VCaP (cell line): ENCODE data around the gene XIST.
"Not testable (repeated sequence)": the region's sequence is repeated elsewhere in the genome, so short reads cannot be mapped to it uniquely, and the experiment has no call there.

Experiments
- H3K27ac ChIP-seq: fragments of 450-650 bp; 2 replicates; pipeline ENCODE4 v1.5.1; 2017
- TF ChIP-seq, protein P1 (sequence below): fragments of 450-650 bp; conservative IDR thresholded peaks from 2 replicates; pipeline ENCODE4 v1.5.1; 2017; ENCODE audit warnings: mild to moderate bottlenecking, moderate library complexity

Gene XIST

DNA sequence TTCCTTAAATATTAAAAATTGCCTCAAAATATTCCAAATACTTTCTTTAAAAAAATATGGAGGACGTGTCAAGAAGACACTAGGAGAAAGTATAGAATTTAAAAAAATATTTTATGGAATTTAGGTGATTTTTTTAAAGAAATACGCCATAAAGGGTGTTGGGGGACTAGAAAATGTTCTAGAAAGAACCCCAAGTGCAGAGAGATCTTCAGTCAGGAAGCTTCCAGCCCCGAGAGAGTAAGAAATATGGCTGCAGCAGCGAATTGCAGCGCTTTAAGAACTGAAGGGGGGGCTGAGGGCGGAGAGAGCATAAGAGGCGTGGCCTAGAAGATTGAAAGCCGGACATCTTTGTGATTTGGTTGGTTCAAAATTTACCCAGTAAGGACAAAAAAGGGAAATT is at the start of gene XIST:
Gene XIST, minus strand, starts transcription at position 248 of the 400 bp plus-strand sequence.
- TF ChIP-seq, protein P1, sequence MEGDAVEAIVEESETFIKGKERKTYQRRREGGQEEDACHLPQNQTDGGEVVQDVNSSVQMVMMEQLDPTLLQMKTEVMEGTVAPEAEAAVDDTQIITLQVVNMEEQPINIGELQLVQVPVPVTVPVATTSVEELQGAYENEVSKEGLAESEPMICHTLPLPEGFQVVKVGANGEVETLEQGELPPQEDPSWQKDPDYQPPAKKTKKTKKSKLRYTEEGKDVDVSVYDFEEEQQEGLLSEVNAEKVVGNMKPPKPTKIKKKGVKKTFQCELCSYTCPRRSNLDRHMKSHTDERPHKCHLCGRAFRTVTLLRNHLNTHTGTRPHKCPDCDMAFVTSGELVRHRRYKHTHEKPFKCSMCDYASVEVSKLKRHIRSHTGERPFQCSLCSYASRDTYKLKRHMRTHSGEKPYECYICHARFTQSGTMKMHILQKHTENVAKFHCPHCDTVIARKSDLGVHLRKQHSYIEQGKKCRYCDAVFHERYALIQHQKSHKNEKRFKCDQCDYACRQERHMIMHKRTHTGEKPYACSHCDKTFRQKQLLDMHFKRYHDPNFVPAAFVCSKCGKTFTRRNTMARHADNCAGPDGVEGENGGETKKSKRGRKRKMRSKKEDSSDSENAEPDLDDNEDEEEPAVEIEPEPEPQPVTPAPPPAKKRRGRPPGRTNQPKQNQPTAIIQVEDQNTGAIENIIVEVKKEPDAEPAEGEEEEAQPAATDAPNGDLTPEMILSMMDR: no peak
- no peak within 1 kb of the TSS for H3K27ac ChIP-seq

- H3K27ac ChIP-seq: not testable (repeated sequence)
These were observed 45.8 kb upstream of the XIST start for GRCh38 chrX:73898315-73898714.

DNA sequence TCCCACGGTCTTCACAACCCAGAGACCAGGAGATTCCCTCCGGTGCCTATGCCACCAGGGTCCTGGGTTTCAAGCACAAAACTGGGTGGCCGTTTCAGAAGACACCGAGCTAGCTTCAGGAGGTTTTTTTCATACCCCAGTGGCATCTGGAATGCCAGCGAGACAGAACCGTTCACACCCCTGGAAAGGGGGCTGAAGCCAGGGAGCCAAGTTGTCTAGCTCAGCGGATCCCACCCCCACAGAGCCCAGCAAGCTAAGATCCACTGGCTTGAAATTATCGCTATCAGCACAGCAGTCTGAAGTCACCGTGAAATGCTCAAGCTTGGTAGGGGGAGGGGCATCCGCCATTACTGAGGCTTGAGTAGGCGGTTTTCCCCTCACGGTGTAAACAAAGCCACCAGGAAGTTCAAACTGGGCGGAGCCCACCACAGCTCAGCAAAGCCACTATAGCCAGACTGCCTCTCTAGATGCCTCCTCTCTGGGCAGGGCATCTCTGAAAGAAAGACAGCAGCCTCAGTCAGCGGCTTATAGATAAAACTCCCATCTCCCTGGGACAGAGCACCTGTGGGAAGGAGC is 40.1 kb upstream of the XIST start:
- not testable (repeated sequence) for H3K27ac ChIP-seq

- not testable (repeated sequence) for H3K27ac ChIP-seq
These were observed 29.7 kb upstream of the XIST start for GRCh38 chrX:73882260-73882659.

- TF ChIP-seq, protein P1: no peak
- no peak overlapping the region for H3K27ac ChIP-seq
These were observed 25.2 kb upstream of the XIST start for GRCh38 chrX:73877687-73878086.

DNA sequence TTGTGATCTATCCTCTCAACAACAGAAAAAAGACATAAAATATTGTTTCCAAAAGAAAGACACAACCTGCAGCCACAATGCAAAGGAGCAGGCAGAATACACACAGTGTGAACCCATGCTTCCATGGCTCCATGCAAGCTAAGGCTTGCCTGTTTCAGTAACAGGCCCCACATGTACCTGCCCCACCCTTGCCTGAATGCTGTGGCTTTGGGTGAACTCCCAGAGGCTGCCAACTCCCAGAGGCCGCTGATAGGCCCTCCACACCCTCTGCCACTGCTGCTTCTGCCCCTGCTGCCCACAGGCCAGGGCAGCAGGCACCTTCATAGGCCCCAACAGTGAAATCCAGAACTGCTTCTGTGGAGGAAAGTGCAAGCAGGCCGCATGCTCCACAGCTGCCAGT is 24.4 kb upstream of the XIST start:
- TF ChIP-seq, protein P1: no peak
- H3K27ac ChIP-seq: no peak overlapping the region

- no peak overlapping the region for H3K27ac ChIP-seq
- TF ChIP-seq, protein P1: no peak
These were observed 16.4 kb upstream of the XIST start for GRCh38 chrX:73868916-73869315.

DNA sequence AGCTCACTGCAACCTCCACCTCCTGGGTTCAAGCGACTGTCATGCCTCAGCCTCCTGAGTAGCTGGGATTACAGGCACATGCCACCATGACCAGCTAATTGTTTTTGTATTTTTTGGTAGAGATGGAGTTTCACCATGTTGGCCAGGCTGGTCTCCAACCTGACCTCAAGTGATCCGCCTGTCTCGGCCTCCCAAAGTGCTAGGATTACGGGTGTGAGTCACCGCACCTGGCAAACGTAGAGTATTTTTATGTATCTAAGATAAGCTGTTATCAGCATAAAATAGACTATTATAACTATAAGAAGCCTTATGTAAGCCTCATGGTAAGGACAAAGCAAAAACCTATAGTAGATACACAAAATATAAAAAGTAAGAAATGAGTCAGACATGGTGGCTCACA is 14.6 kb upstream of the XIST start:
- H3K27ac ChIP-seq: no peak overlapping the region
- TF ChIP-seq, protein P1: no peak

- TF ChIP-seq, protein P1: no peak
- no peak overlapping the region for H3K27ac ChIP-seq
These were observed 11.3 kb upstream of the XIST start for GRCh38 chrX:73863852-73864251.
